SK-N-SH treated with all-trans-retinoic acid at 6 μM for 48 hours (cell line): ENCODE measurements around the gene VCAN.

Source experiments
- CREB5 ChIP-seq: fragments of 250-450 bp; sonication (Bioruptor Pico); IDR thresholded peaks from 2 replicates; pipeline ENCODE4 v1.5.1; 2020; ENCODE audit warnings: low read depth, mild to moderate bottlenecking, moderate library complexity
- ESRRG ChIP-seq: fragments of 250-450 bp; sonication (Bioruptor Pico); IDR thresholded peaks from 2 replicates; pipeline ENCODE4 v1.6.1; 2021; ENCODE audit warnings: mild to moderate bottlenecking
- ISL1 ChIP-seq: fragments of 250-450 bp; sonication (Bioruptor Pico); IDR thresholded peaks from 2 replicates; pipeline ENCODE4 v2.1.2; 2022; ENCODE audit warnings: mild to moderate bottlenecking, moderate library complexity
- PPARA ChIP-seq: fragments of 250-450 bp; sonication (Bioruptor Pico); IDR thresholded peaks from 2 replicates; pipeline ENCODE4 v1.5.0; 2020; ENCODE audit warnings: mild to moderate bottlenecking, borderline replicate concordance
- RARB ChIP-seq: fragments of 250-450 bp; sonication (Bioruptor Pico); IDR thresholded peaks from 2 replicates; pipeline ENCODE4 v1.8.0; 2021; ENCODE audit warnings: mild to moderate bottlenecking, moderate library complexity
- TOX ChIP-seq: fragments of 250-450 bp; sonication (Bioruptor Pico); IDR thresholded peaks from 2 replicates; pipeline ENCODE4 v1.8.0; 2021; ENCODE audit warnings: mild to moderate bottlenecking, moderate library complexity, borderline replicate concordance
- ZNF565 ChIP-seq: fragments of 450-650 bp; formaldehyde crosslinking; conservative IDR thresholded peaks from 2 replicates; pipeline ENCODE4 v1.5.0; 2020; ENCODE audit warnings: low read depth, mild to moderate bottlenecking, moderate library complexity
- ZNF70 ChIP-seq: fragments of 450-650 bp; formaldehyde crosslinking; IDR thresholded peaks from 2 replicates; pipeline ENCODE4 v1.5.0; 2020; ENCODE audit warnings: mild to moderate bottlenecking, moderate library complexity
- ZNF8 ChIP-seq: fragments of 450-650 bp; formaldehyde crosslinking; IDR thresholded peaks from 2 replicates; pipeline ENCODE4 v1.5.0; 2020; ENCODE audit warnings: mild to moderate bottlenecking, moderate library complexity
- TF ChIP-seq, protein P1 (sequence below): fragments of 250-450 bp; sonication (Bioruptor Pico); IDR thresholded peaks from 2 replicates; pipeline ENCODE4 v1.5.1; 2021; ENCODE audit warnings: mild to moderate bottlenecking, moderate library complexity
- TF ChIP-seq, protein P2 (sequence below): fragments of 250-450 bp; sonication (Bioruptor Pico); IDR thresholded peaks from 2 replicates; pipeline ENCODE4 v1.8.0; 2020; ENCODE audit warnings: mild to moderate bottlenecking, moderate library complexity, borderline replicate concordance

- TF ChIP-seq, protein P1, sequence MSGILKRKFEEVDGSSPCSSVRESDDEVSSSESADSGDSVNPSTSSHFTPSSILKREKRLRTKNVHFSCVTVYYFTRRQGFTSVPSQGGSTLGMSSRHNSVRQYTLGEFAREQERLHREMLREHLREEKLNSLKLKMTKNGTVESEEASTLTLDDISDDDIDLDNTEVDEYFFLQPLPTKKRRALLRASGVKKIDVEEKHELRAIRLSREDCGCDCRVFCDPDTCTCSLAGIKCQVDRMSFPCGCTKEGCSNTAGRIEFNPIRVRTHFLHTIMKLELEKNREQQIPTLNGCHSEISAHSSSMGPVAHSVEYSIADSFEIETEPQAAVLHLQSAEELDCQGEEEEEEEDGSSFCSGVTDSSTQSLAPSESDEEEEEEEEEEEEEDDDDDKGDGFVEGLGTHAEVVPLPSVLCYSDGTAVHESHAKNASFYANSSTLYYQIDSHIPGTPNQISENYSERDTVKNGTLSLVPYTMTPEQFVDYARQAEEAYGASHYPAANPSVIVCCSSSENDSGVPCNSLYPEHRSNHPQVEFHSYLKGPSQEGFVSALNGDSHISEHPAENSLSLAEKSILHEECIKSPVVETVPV (CRISPR knock-in tag), result no peak
- TF ChIP-seq PPARA (CRISPR knock-in tag) (no peak), TOX (CRISPR knock-in tag) (no peak), RARB (CRISPR knock-in tag) (no peak), ZNF565 (CRISPR knock-in tag) (no peak), CREB5 (CRISPR knock-in tag) (no peak), ESRRG (CRISPR knock-in tag) (no peak), ZNF70 (CRISPR knock-in tag) (no peak), ZNF8 (CRISPR knock-in tag) (no peak), ISL1 (no peak)
- TF ChIP-seq, protein P2, sequence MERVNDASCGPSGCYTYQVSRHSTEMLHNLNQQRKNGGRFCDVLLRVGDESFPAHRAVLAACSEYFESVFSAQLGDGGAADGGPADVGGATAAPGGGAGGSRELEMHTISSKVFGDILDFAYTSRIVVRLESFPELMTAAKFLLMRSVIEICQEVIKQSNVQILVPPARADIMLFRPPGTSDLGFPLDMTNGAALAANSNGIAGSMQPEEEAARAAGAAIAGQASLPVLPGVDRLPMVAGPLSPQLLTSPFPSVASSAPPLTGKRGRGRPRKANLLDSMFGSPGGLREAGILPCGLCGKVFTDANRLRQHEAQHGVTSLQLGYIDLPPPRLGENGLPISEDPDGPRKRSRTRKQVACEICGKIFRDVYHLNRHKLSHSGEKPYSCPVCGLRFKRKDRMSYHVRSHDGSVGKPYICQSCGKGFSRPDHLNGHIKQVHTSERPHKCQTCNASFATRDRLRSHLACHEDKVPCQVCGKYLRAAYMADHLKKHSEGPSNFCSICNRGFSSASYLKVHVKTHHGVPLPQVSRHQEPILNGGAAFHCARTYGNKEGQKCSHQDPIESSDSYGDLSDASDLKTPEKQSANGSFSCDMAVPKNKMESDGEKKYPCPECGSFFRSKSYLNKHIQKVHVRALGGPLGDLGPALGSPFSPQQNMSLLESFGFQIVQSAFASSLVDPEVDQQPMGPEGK (CRISPR knock-in tag), result no peak
These were observed 50.9 kb downstream of the VCAN start for GRCh38 chr5:83522446-83522845.
